HCT116 (cell line): ENCODE data around the gene AMMECR1. TPM values are rescaled to one million over a fixed set of nuclear protein-coding genes. Genes with fewer than 3 reads are reported as not detected.

ENCODE experiments used
- ATAC-seq: fragments of 200-7000 bp; cut with Tn5 transposase; 2 replicates; pipeline ENCODE4 v1.9.1; 2020; ENCODE audit warnings: mild to moderate bottlenecking, moderate library complexity
- BruUV-seq: library from RNA; stranded (reverse); fragments of 400-500 nt; replicated peaks from 2 replicates; lab custom pipeline; 2021; lab: Mats Ljungman, UMichigan
- CTCF ChIA-PET: fragments of 300-600 bp; sonication (Branson Sonifier 250); formaldehyde crosslinking; loops from one replicate; lab custom pipeline; 2021; ENCODE audit warnings: antibody characterized with exemption; lab: Charles Lee
- POLR2A ChIA-PET: fragments of 300-600, 350-600 bp; sonication (Branson Sonifier 250); formaldehyde crosslinking; loops from one replicate; lab custom pipeline; 2021; ENCODE audit warnings: antibody characterized with exemption; lab: Charles Lee
- RAD21 ChIA-PET, 2 experiments: fragments of 300-600 bp; sonication (Branson Sonifier 250); formaldehyde crosslinking; loops; one replicate each; lab custom pipeline; 2023; ENCODE audit warnings: low total read pairs in 2 of 2; ENCODE audit not compliant: uncharacterized antibody in 2 of 2, unreplicated experiment in 2 of 2, low non-redundant PET in 1 of 2; lab: Charles Lee
- DNase-seq: peaks from one replicate; pipeline ENCODE4 v3.0.0-alpha.2; 2010; ENCODE audit warnings: low read depth, low spot score
- H2AFZ ChIP-seq: fragments of 200-600 bp; shearing (Covaris generic), sonication (generic); 2 replicates; pipeline ENCODE4 v1.6.1; 2017; ENCODE audit warnings: low read depth, mixed run types, mixed read lengths, antibody characterized with exemption, low read length; ENCODE audit not compliant: poor library complexity, severe bottlenecking
- H3K27ac ChIP-seq: 2 replicates; pipeline ENCODE4 v1.5.1; 2012; ENCODE audit warnings: low read depth, low read length
- H3K27me3 ChIP-seq: fragments of 200-600 bp; sonication (generic); 2 replicates; pipeline ENCODE4 v1.6.1; 2016; ENCODE audit warnings: mixed run types, low read length, mixed read lengths; ENCODE audit not compliant: insufficient read depth
- H3K36me3 ChIP-seq, 2 experiments: fragments of 200-500 bp in 1 of 2; fragments of 200-600 bp in 1 of 2; sonication (Bioruptor generic) in 1 of 2; sonication (generic) in 1 of 2; 2 replicates each; pipeline versions ENCODE4 v1.5.1 to v1.6.1; 2014 to 2016; ENCODE audit warnings: low read length in 2 of 2, inconsistent platforms in 1 of 2, mixed read lengths in 1 of 2, mixed run types in 1 of 2; ENCODE audit not compliant: insufficient read depth in 2 of 2, control insufficient read depth in 1 of 2
- H3K4me1 ChIP-seq, 2 experiments: fragments of 200-600 bp in 1 of 2; sonication (generic) in 1 of 2; 2 replicates each; pipeline versions ENCODE4 v1.5.1 to v1.6.1; 2012 to 2017; ENCODE audit warnings: low read length in 2 of 2, inconsistent platforms in 1 of 2, mild to moderate bottlenecking in 1 of 2, mixed read lengths in 1 of 2, mixed run types in 1 of 2, moderate library complexity in 1 of 2; ENCODE audit not compliant: insufficient read depth in 2 of 2, control insufficient read depth in 1 of 2
- H3K4me2 ChIP-seq: fragments of 200-600 bp; sonication (generic); 2 replicates; pipeline ENCODE4 v1.6.1; 2017; ENCODE audit warnings: mixed run types, low read length, mixed read lengths
- H3K4me3 ChIP-seq, 2 experiments: fragments of 200-600 bp in 1 of 2; sonication (generic) in 1 of 2; replicated peaks in 1 of 2; 2 replicates each; pipeline ENCODE4 v1.5.1; 2011 to 2016; ENCODE audit warnings: low read length in 2 of 2, control low read depth in 1 of 2, low read depth in 1 of 2, mild to moderate bottlenecking in 1 of 2, mixed read lengths in 1 of 2, mixed run types in 1 of 2
- H3K79me2 ChIP-seq: fragments of 200-600 bp; sonication (generic); 2 replicates; pipeline ENCODE4 v1.6.1; 2017; ENCODE audit warnings: mild to moderate bottlenecking, mixed run types, low read length, moderate library complexity, mixed read lengths; ENCODE audit not compliant: insufficient read depth
- H3K9ac ChIP-seq: fragments of 200-600 bp; sonication (generic); 2 replicates; pipeline ENCODE4 v1.6.1; 2016; ENCODE audit warnings: low read length, mixed read lengths
- H3K9me2 ChIP-seq: fragments of 200-600 bp; sonication (generic), shearing (Covaris generic); 2 replicates; pipeline ENCODE4 v1.6.1; 2017; ENCODE audit warnings: mixed run types, mild to moderate bottlenecking, moderate library complexity; ENCODE audit not compliant: insufficient read depth
- H3K9me3 ChIP-seq, 2 experiments: fragments of 200-500 bp in 1 of 2; fragments of 200-600 bp in 1 of 2; sonication (Bioruptor generic) in 1 of 2; sonication (generic) in 1 of 2; 2 replicates each; pipeline ENCODE4 v1.6.1; 2014 to 2017; ENCODE audit warnings: low read length in 2 of 2, mixed read lengths in 2 of 2, inconsistent platforms in 1 of 2, low read depth in 1 of 2, mild to moderate bottlenecking in 1 of 2, mixed run types in 1 of 2, moderate library complexity in 1 of 2; ENCODE audit not compliant: control insufficient read depth in 1 of 2, insufficient read depth in 1 of 2
- H4K20me1 ChIP-seq: fragments of 200-600 bp; sonication (generic), shearing (Covaris generic); 2 replicates; pipeline ENCODE4 v1.6.1; 2017; ENCODE audit warnings: mixed run types, mild to moderate bottlenecking, moderate library complexity; ENCODE audit not compliant: insufficient read depth
- CTCF ChIP-seq, 3 experiments: fragments of 200-600 bp in 1 of 3; sonication (generic) in 1 of 3; IDR thresholded peaks in 2 of 3; conservative IDR thresholded peaks in 1 of 3; 2 replicates each; pipeline ENCODE4 v1.5.1; 2012 to 2017; ENCODE audit warnings: low read depth in 2 of 3, low read length in 2 of 3, antibody characterized with exemption in 1 of 3, borderline replicate concordance in 1 of 3, control low read depth in 1 of 3, mild to moderate bottlenecking in 1 of 3, mixed read lengths in 1 of 3, mixed run types in 1 of 3, moderate library complexity in 1 of 3; ENCODE audit not compliant: insufficient read depth in 1 of 3
- FOSL1 ChIP-seq: IDR thresholded peaks from 2 replicates; pipeline ENCODE4 v1.6.1; 2012; ENCODE audit warnings: low read depth
- JUND ChIP-seq: IDR thresholded peaks from 2 replicates; pipeline ENCODE4 v1.6.1; 2012
- MAX ChIP-seq: IDR thresholded peaks from 2 replicates; pipeline ENCODE4 v1.6.1; 2012
- RAD21 ChIP-seq: IDR thresholded peaks from 2 replicates; pipeline ENCODE4 v1.6.1; 2012; ENCODE audit warnings: low read depth, mild to moderate bottlenecking
- YY1 ChIP-seq: IDR thresholded peaks from 2 replicates; pipeline ENCODE4 v1.6.1; 2011; ENCODE audit warnings: low read length, low read depth, moderate library complexity, mild to moderate bottlenecking; ENCODE audit not compliant: insufficient replicate concordance; ENCODE audit errors: extremely low read depth
- ZBTB33 ChIP-seq: IDR thresholded peaks from 2 replicates; pipeline ENCODE4 v1.6.1; 2011; ENCODE audit warnings: mild to moderate bottlenecking, low read length, moderate library complexity; ENCODE audit not compliant: insufficient replicate concordance; ENCODE audit errors: extremely low read depth
- ZNF274 ChIP-seq: fragments of 200-500 bp; sonication (Bioruptor generic); IDR thresholded peaks from 2 replicates; pipeline ENCODE4 v1.6.1; 2014; ENCODE audit warnings: mild to moderate bottlenecking, low read depth, low read length, inconsistent platforms
- intact Hi-C: fragments of 100-400 bp; cut with micrococcal nuclease; formaldehyde crosslinking; loops from 2 replicates; pipeline ENCODE4 v1.10.0; 2022
- total RNA-seq: library from RNA; stranded (reverse); gene quantifications from one replicate; pipeline ENCODE4 v1.2.1, GENCODE V29; 2021; ENCODE audit not compliant: unreplicated experiment

The AMMECR1 gene
- total RNA-seq, 1 experiment from 2014 or later = 9.2 TPM

GRCh38 chrX:110212299-110212698 lies 105.6 kb downstream of the AMMECR1 start:
- TF ChIP-seq JUND (no peak), CTCF (IDR thresholded peaks at IDR 0.05 in 2 of 3, conservative IDR thresholded peaks at IDR 0.05 in 1 of 3; ENCODE audit: borderline replicate concordance in 1 of 3, insufficient read depth in 1 of 3, low read depth in 2 of 3, low read length in 2 of 3) (peak in 2 of 3 experiments; percentile 28 to 42; a peak in 3 of 6 replicates)
- no peaks in the 10 kb centered on the region for H3K9me2 ChIP-seq
- 0 out of 2 replicates have a peak overlapping the region, but pooled peaks have one; percentile 17 for H3K4me2 ChIP-seq
- H2AFZ ChIP-seq = no peak overlapping the region
- no peaks in the 10 kb centered on the region for H3K9me3 ChIP-seq
- peaks cover 17 to 49% of the 10 kb centered on the region in 2 experiments for H3K4me1 ChIP-seq
- DNase-seq = no peak
- no peak overlapping the region for H3K27ac ChIP-seq
- no peak overlapping the region for H3K4me3 ChIP-seq
- ChIA-PET POLR2A (no interaction called here), RAD21 (no interaction called here), CTCF (no interaction called here)
- no peaks in the 10 kb centered on the region for H3K27me3 ChIP-seq
- H4K20me1 ChIP-seq = no peaks in the 10 kb centered on the region
- no peak overlapping the region for H3K9ac ChIP-seq
- intact Hi-C loops = loop anchor here (10.0 kb wide), 1 partner anchor 103 kb away; the partner anchor contains the start of gene AMMECR1
- no peak for ATAC-seq
- H3K79me2 ChIP-seq = no peaks in the 10 kb centered on the region; the same call in 1 of the 2 replicates
- no peaks in the 10 kb centered on the region for H3K36me3 ChIP-seq
- BruUV-seq = no TSS peak

- Histone ChIP-seq H3K36me3 (no peaks in the 10 kb centered on the region), H4K20me1 (no peaks in the 10 kb centered on the region), H3K4me2 (peak overlapping the region; percentile 68), H3K9ac (no peak overlapping the region), H3K27ac (no peak overlapping the region), H3K4me1 (peaks cover 17 to 54% of the 10 kb centered on the region in 2 experiments), H2AFZ (no peak overlapping the region), H3K4me3 (no peak overlapping the region), H3K27me3 (no peaks in the 10 kb centered on the region), H3K79me2 (no peaks in the 10 kb centered on the region; the same call in 1 of the 2 replicates), H3K9me2 (no peaks in the 10 kb centered on the region), H3K9me3 (no peaks in the 10 kb centered on the region)
- intact Hi-C loops = loop anchor here (10.0 kb wide), 1 partner anchor 103 kb away; the partner anchor contains the start of gene AMMECR1
- DNase-seq (no peak), ATAC-seq (no peak)
- RAD21 ChIA-PET = no interaction called here
- BruUV-seq = no TSS peak
- CTCF ChIA-PET = no interaction called here
- POLR2A ChIA-PET = no interaction called here
- no peak for TF ChIP-seq RAD21
- no peak for TF ChIP-seq CTCF (IDR thresholded peaks at IDR 0.05 in 2 of 3, conservative IDR thresholded peaks at IDR 0.05 in 1 of 3; ENCODE audit: borderline replicate concordance in 1 of 3, insufficient read depth in 1 of 3, low read depth in 2 of 3, low read length in 2 of 3)
- no peak for TF ChIP-seq YY1
- TF ChIP-seq ZBTB33 = no peak
- TF ChIP-seq FOSL1 = no peak
- TF ChIP-seq ZNF274 = no peak
- TF ChIP-seq MAX = no peak
Measured at GRCh38 chrX:110211340-110211739, 106.5 kb downstream of the AMMECR1 start.
